ENCODE results near the gene IFIT3. TPM values are rescaled to one million over a fixed set of nuclear protein-coding genes. Genes with fewer than 3 reads are reported as not detected.

IFIT3 gene
- total RNA-seq, 4 donors from 2014 or later: 10.6 to 16.4 (median 13.7) TPM

DNA sequence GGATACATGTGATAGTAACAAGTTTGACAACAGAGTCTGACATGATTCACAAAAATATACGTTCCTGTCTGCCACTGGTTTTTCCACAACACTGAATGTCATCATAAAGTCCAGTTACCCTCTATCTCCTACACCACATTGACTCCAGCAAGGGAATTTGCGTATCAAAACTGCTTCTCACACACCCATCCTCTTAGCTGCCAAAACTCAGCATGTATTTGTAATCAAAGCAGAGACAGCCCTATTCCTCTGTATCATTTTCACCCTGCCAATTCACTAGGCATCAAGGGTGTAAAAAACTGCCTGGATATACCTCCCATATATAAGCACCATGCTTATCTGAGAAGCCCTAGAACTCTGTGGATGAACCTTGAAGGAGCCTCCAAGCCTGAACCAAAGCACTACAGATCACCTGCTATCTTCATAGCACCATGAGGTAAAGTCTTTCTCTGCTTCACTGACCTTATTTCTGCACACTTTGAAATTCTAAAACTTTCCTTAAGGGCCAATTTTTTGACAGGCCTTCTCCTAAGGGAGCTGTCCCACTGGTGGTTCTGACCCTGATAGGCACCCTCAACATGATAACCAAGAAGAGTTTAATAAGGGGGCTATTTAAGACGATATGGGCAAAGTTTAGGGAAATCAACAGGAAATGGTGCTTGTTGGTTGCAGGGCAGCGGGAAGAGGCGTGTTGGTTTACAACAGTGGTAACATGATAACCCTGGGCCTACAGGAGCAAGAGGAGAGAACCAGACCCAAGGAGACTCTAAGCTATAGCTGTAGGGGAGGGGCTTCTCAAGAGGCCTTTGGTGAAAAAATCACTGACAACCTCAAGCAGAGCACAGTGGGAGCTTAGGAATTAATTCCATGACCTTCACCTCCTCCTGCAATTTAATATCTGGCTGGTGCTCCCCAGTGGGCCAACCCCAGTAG, 50.2 kb downstream of the IFIT3 start, which contains the start of gene IFIT1B:
IFIT1B (plus strand) TSS at position 352 of the 933 bp plus-strand sequence; CDS start at position 432, 80 bp downstream.
- Histone ChIP-seq H3K4me1 (peaks cover 0 to 22% (median 0%) of the 10 kb centered on the region in 4 donors), H3K4me3 (no peak within 1 kb of the TSS), H3K9me3 (no peaks in the 10 kb centered on the region), H3K27me3 (no peaks in the 10 kb centered on the region), H3K27ac (no peak within 1 kb of the TSS), H3K36me3 (no peaks in the 10 kb centered on the region)
- TF ChIP-seq, protein P1, sequence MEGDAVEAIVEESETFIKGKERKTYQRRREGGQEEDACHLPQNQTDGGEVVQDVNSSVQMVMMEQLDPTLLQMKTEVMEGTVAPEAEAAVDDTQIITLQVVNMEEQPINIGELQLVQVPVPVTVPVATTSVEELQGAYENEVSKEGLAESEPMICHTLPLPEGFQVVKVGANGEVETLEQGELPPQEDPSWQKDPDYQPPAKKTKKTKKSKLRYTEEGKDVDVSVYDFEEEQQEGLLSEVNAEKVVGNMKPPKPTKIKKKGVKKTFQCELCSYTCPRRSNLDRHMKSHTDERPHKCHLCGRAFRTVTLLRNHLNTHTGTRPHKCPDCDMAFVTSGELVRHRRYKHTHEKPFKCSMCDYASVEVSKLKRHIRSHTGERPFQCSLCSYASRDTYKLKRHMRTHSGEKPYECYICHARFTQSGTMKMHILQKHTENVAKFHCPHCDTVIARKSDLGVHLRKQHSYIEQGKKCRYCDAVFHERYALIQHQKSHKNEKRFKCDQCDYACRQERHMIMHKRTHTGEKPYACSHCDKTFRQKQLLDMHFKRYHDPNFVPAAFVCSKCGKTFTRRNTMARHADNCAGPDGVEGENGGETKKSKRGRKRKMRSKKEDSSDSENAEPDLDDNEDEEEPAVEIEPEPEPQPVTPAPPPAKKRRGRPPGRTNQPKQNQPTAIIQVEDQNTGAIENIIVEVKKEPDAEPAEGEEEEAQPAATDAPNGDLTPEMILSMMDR (IDR thresholded peaks at IDR 0.05): no peak
- no peak for TF ChIP-seq POLR2A (IDR thresholded peaks at IDR 0.05)
- no peak for DNase-seq

DNA sequence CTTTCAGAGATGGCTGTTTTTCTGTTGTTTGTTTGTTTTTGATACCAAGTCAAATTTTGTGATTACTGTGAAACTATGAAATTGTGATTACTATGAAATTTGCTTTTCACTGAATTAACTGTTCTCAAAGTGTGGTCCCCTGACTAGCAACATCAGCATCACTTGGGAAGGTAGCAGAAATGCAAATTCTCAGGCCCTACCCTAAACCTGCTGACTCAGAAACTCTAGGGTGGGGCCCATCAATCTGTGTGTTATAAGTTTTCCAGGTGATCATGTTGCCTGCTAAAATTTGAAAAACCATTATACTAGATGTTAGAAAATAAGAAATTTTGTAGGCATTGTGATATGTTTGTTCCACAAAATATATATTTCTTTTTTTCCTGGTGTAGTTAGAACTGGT, 51.3 kb downstream of the IFIT3 start:
- TF ChIP-seq, protein P1 (IDR thresholded peaks at IDR 0.05): no peak
- no peak for TF ChIP-seq POLR2A (IDR thresholded peaks at IDR 0.05)
- H3K4me1 ChIP-seq: peaks cover 0 to 12% (median 0%) of the 10 kb centered on the region in 4 donors
- no peaks in the 10 kb centered on the region for H3K36me3 ChIP-seq
- H3K27ac ChIP-seq: no peak overlapping the region
- DNase-seq: no peak
- no peaks in the 10 kb centered on the region for H3K9me3 ChIP-seq
- H3K4me3 ChIP-seq: no peak overlapping the region
- H3K27me3 ChIP-seq: no peaks in the 10 kb centered on the region

DNA sequence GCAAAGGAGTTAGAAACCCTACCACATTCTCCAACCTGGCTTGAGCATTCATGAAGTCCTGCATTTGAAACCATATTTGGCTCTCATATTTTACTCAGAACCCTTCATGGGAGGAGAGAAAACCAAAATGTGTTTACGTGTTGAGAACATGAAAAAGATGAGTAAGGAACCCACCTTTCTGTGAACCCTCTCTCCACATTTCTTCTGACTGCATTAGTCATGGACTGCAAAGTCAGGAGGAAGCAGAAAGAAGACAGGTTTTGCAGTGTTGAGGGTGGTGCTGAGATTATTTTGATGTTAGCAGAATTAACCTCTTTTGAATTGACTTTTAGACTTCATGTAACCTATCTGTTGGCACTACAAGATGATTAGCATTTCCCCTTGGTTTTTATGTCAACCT, 55.0 kb downstream of the IFIT3 start:
- Histone ChIP-seq H3K27ac (no peak overlapping the region), H3K4me1 (no peaks in the 10 kb centered on the region), H3K36me3 (no peaks in the 10 kb centered on the region), H3K4me3 (no peak overlapping the region), H3K27me3 (no peaks in the 10 kb centered on the region), H3K9me3 (no peaks in the 10 kb centered on the region)
- no peak for DNase-seq
- TF ChIP-seq, protein P1 (IDR thresholded peaks at IDR 0.05): no peak
- no peak for TF ChIP-seq POLR2A (IDR thresholded peaks at IDR 0.05)

DNA sequence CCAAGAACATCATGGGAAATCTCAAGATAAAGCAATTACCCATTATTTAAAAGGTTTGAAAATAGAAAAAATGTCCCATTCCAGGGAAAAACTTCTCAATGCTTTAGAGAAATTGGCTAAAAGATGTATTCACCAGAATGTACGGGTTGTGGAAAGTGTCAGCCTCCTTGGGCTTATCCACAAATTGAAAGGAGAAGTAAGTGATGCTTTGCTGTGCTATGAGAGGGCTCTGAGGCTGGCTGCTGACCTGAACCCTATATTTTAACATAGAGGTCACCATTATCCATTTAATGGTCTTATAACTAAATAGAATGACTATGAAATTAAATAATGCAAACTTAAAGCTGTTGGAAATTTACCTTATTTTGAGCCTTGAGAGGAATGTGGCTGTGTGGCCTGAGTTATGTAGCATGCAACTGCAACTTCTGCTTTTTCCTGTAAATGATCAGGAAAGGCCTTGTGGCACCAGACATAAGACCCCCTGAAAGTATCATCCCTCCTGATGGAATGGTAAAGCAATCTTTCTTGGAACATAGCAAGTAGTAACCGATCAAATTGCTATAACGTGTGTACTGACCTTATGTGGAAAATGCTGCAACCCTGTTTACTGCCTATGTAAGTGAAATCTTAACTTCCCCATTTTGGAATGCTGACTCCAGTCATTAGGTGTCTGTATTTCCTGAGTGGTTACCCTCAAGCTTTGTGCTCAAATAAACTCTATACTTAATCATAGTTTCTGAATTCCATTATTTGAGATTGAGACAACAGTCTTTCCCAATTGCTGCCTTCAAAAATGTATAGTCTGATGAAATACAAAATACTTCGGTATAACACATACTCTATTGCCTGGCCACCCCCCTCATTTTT, 56.9 kb downstream of the IFIT3 start:
- TF ChIP-seq POLR2A (IDR thresholded peaks at IDR 0.05): no peak
- TF ChIP-seq, protein P1 (IDR thresholded peaks at IDR 0.05): no peak
- Histone ChIP-seq H3K9me3 (no peaks in the 10 kb centered on the region), H3K27me3 (no peaks in the 10 kb centered on the region), H3K4me3 (no peak overlapping the region), H3K27ac (no peak overlapping the region), H3K36me3 (no peaks in the 10 kb centered on the region), H3K4me1 (no peaks in the 10 kb centered on the region)
- DNase-seq: no peak

DNA sequence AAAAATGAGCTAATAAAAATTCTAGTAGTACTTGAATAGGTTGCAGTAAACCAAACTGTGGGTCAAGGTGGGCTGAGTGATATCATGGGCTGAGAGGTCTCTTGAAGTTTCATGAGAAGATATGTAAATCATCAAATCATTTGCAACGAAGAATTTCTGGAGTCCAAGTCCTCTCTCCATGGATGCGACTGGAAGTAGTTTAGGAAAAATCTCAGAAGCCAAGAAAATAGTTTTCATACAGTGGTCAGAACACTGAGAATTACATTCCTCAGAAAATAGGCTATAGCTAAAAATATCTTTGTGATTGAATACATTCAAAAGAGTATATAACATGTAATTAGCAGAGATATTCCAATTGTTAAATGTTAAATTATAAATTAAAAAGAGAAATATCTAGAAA, 61.0 kb downstream of the IFIT3 start:
- peaks cover 0 to 19% (median 7%) of the 10 kb centered on the region in 4 donors for H3K4me1 ChIP-seq
- H3K27ac ChIP-seq: no peak overlapping the region
- no peaks in the 10 kb centered on the region for H3K9me3 ChIP-seq
- no peaks in the 10 kb centered on the region for H3K27me3 ChIP-seq
- TF ChIP-seq POLR2A (IDR thresholded peaks at IDR 0.05): no peak
- TF ChIP-seq, protein P1 (IDR thresholded peaks at IDR 0.05): no peak
- no peaks in the 10 kb centered on the region for H3K36me3 ChIP-seq
- no peak overlapping the region for H3K4me3 ChIP-seq
- DNase-seq: no peak
